Stimulated activated naive CD8-positive, alpha-beta T cell treated with anti-CD3 and anti-CD28 coated beads, Interleukin-15, Interleukin-2, amounts not matched to agents 100 U/mL and 50 U/mL, for 24 hours (primary cell): ENCODE data around the gene CDC42BPG.
A peak's percentile ranks its signal among the peaks of the same experiment; 100 is the strongest.

Experiments
- ATAC-seq: fragments of 150-1000 bp; cut with Tn5 transposase; one replicate; pipeline ENCODE4 v1.10.0; 2021
- DNase-seq: peaks from one replicate; pipeline ENCODE4 v3.0.0; 2021

Gene CDC42BPG

GRCh38 chr11:64864473-64865285, 20.2 kb upstream of the CDC42BPG start:
- peak; percentile 79 for DNase-seq
- peak; percentile 67 for ATAC-seq

GRCh38 chr11:64864135-64864472, 19.7 kb upstream of the CDC42BPG start:
- DNase-seq (no peak), ATAC-seq (no peak)

GRCh38 chr11:64863391-64864060, 19.1 kb upstream of the CDC42BPG start:
- ATAC-seq (no peak), DNase-seq (no peak)

GRCh38 chr11:64862987-64863390, 18.5 kb upstream of the CDC42BPG start:
- DNase-seq (no peak), ATAC-seq (no peak)

GRCh38 chr11:64861227-64861975, 16.9 kb upstream of the CDC42BPG start:
- no peak for ATAC-seq
- no peak for DNase-seq

- DNase-seq: peak; percentile 70
- ATAC-seq: peak; percentile 66
Measured at GRCh38 chr11:64859542-64860414, 15.3 kb upstream of the CDC42BPG start.

- DNase-seq (peak; percentile 72), ATAC-seq (peak; percentile 48)
Measured at GRCh38 chr11:64858467-64859263, 14.2 kb upstream of the CDC42BPG start.

GRCh38 chr11:64857485-64857884, 13.0 kb upstream of the CDC42BPG start:
- DNase-seq (no peak), ATAC-seq (no peak)

- ATAC-seq (peak; percentile 45), DNase-seq (peak; percentile 83)
Measured at GRCh38 chr11:64856382-64857227, 12.2 kb upstream of the CDC42BPG start.

GRCh38 chr11:64855596-64856304, 11.3 kb upstream of the CDC42BPG start:
- DNase-seq (no peak), ATAC-seq (no peak)

GRCh38 chr11:64854534-64855502, 10.4 kb upstream of the CDC42BPG start:
- no peak for ATAC-seq
- DNase-seq: peak; percentile 71

- no peak for DNase-seq
- ATAC-seq: no peak
Measured at GRCh38 chr11:64854157-64854533, 9.7 kb upstream of the CDC42BPG start.

GRCh38 chr11:64853709-64854108, 9.3 kb upstream of the CDC42BPG start:
- no peak for ATAC-seq
- DNase-seq: no peak

GRCh38 chr11:64852804-64853509, 8.5 kb upstream of the CDC42BPG start:
- DNase-seq (peak; percentile 49), ATAC-seq (no peak)

- ATAC-seq: no peak
Measured at GRCh38 chr11:64851831-64852351, 7.4 kb upstream of the CDC42BPG start.

GRCh38 chr11:64850979-64851567, 6.6 kb upstream of the CDC42BPG start:
- DNase-seq: peak; percentile 78
- ATAC-seq: peak; percentile 68

More at GRCh38 chr11:64851831-64852351, 7.4 kb upstream of the CDC42BPG start:
- no peak for DNase-seq
